H1 (cell line): ENCODE measurements around the gene TM4SF18. TPM values are rescaled to one million over a fixed set of nuclear protein-coding genes. Genes with fewer than 3 reads are reported as not detected.

Source experiments
- ASH2L ChIP-seq: fragments of 200-600, 300-600 bp; sonication (generic); IDR thresholded peaks from one replicate; pipeline ENCODE4 v1.7.1; 2017; ENCODE audit warnings: low read length
- ATF2 ChIP-seq: IDR thresholded peaks from 2 replicates; pipeline ENCODE4 v1.6.1; 2012; ENCODE audit warnings: low read length, inconsistent platforms
- BCL11A ChIP-seq, 2 experiments: IDR thresholded peaks; one replicate each; pipeline ENCODE4 v1.6.1; 2011; ENCODE audit warnings: low read depth in 2 of 2, low read length in 2 of 2, mild to moderate bottlenecking in 2 of 2
- CHD2 ChIP-seq: IDR thresholded peaks from 2 replicates; pipeline ENCODE4 v1.6.1; 2012; ENCODE audit warnings: low read length, improper control_type of control experiment
- POU5F1 ChIP-seq: IDR thresholded peaks from 2 replicates; pipeline ENCODE4 v1.6.1; 2011; ENCODE audit warnings: low read depth, mild to moderate bottlenecking, low read length, moderate library complexity
- polyA plus RNA-seq, 7 experiments: library from polyadenylated mRNA; depleted of rRNA in 3 of 7; stranded (reverse) in 5 of 7; unstranded in 2 of 7; fragments of >200 nt in 5 of 7; fragments of 200-250 nt in 2 of 7; gene quantifications; 1 replicate in 5 of 7; 2 replicates in 1 of 7; 4 replicates in 1 of 7; pipeline versions ENCODE4 v1.2.1 to v1.2.3, GENCODE V29; 2011 to 2013; ENCODE audit warnings: missing spikeins in 2 of 7, mixed read lengths in 2 of 7
- total RNA-seq: library from RNA; stranded (reverse); fragmentation: NEBNext Ultra II Directional; extraction: Animal tissue kit (Norgen Biotek cat#: 25700); gene quantifications from 2 replicates; pipeline ENCODE4 v1.2.1, GENCODE V29; 2021

The TM4SF18 gene
- total and polyA plus RNA-seq, 2 of the 8 experiments (the other 6 are each of a cell fraction or from before 2014, with no cell fraction given) = 2.9 to 13.6 TPM

GRCh38 chr3:149271669-149272068 lies 61.8 kb downstream of the TM4SF18 start (continued):
- TF ChIP-seq ATF2 (no peak), POU5F1 (no peak), CHD2 (no peak), BCL11A (IDR thresholded peaks at IDR 0.05; ENCODE audit: low read depth in 2 of 2, low read length in 2 of 2) (no peak), ASH2L (no peak)
